Pancreas (tissue), 10 donors: ENCODE data around the gene TJP2. TPM values are rescaled to one million over a fixed set of nuclear protein-coding genes. Genes with fewer than 3 reads are reported as not detected.
A peak's percentile ranks its signal among the peaks of the same experiment; 100 is the strongest.

Experiments
- ATAC-seq, 4 donors: fragments of 200-7000 bp; cut with Tn5 transposase; one replicate each; pipeline versions ENCODE4 v1.8.0 to v1.9.1; 2020; ENCODE audit warnings: mild to moderate bottlenecking in 4 of 4, moderate library complexity in 4 of 4
- DNase-seq, 6 donors: peaks; one replicate each; pipeline ENCODE4 v3.0.0-alpha.2; 2020
- FAIRE-seq: peaks from 2 replicates; lab custom pipeline; 2012; peaks lifted over from hg19 to GRCh38; lab: Jason Lieb, UNC
- H3K27ac ChIP-seq, 4 donors: fragments of 200-600 bp; sonication (generic); 1 replicate in 3 of 4; 2 replicates in 1 of 4; pipeline versions ENCODE4 v1.5.0 to v1.8.0; 2020
- H3K27me3 ChIP-seq, 4 donors: fragments of 200-600 bp; one replicate each; pipeline ENCODE4 v1.8.0; 2021
- H3K36me3 ChIP-seq, 3 donors: fragments of 200-600 bp; sonication (generic) in 1 of 3; one replicate each; pipeline versions ENCODE4 v1.5.0 to v1.8.0; 2020 to 2021
- H3K4me1 ChIP-seq, 3 donors: fragments of 200-600 bp; one replicate each; pipeline ENCODE4 v1.8.0; 2021
- H3K4me3 ChIP-seq, 4 donors: fragments of 200-600 bp; sonication (generic) in 2 of 4; one replicate each; pipeline versions ENCODE4 v1.5.0 to v1.8.0; 2020 to 2021
- H3K9me3 ChIP-seq, 4 donors: fragments of 200-600 bp; one replicate each; pipeline ENCODE4 v1.8.0; 2021
- CTCF ChIP-seq, 4 donors: fragments of 200-600 bp; sonication (generic) in 3 of 4; IDR thresholded peaks; one replicate each; pipeline versions ENCODE4 v1.5.0 to v1.8.0; 2021; ENCODE audit warnings: antibody characterized with exemption in 4 of 4
- WGBS, 2 donors: extraction: QIAGEN DNeasy Blood & Tissue Kit; methylation state at CpG; one replicate each; pipeline ENCODE4 v1.1.7; 2013; 5-methylcytosine and 5-hydroxymethylcytosine counted together
- intact Hi-C, 3 donors: fragments of 100-400 bp; cut with DNase I; formaldehyde crosslinking; loops; one replicate each; pipeline versions ENCODE4 v1.11.1 to v1.14.2; 2022
- polyA plus RNA-seq, 2 donors: library from polyadenylated mRNA; stranded (reverse); fragments of 200-250 nt; gene quantifications; one replicate each; pipeline ENCODE4 v1.2.3, GENCODE V29; 2013
- total RNA-seq, 6 donors: library from RNA; stranded (reverse); fragmentation: NEBNext Ultra II Directional in 4 of 6; extraction: Animal tissue kit (Norgen Biotek cat#: 25700) in 4 of 6; gene quantifications; one replicate each; pipeline versions ENCODE4 v1.2.1 to v1.2.4, GENCODE V29; 2021 to 2023
- donor health status: healthy with polysubstance abuse.
- donor health status: DM: no; HTN: no; CAD: no; lungs with moderate emphysema.
- donor health status: DM: no; HTN: no; CAD: no.
- donor health status: control.
- donor health status: control.
- donor health status: Bipolar disorder and iron deficiency.
- donor health status: DM: yes; HTN: yes; CAD: no.
- donor health status: DM: no; HTN: no; CAD: no.
- donor health status: DM: no; HTN: no; CAD: no.
- donor health status: DM: yes; HTN: yes; CAD: no.

Gene TJP2
- total RNA-seq (10 to 100 TPM; 29.1 to 70.3 (median 33.4) TPM), polyA plus RNA-seq (10 to 100 TPM; 24.1 to 29.8 TPM)

GRCh38 chr9:69173891-69174615 lies at the start of gene TJP2:
TSS of gene TJP2 (plus strand) at chr9:69174277. CDS start at chr9:69174373, 96 bp downstream.
- Histone ChIP-seq H3K4me1 (peaks cover 8 to 26% (median 13%) of the 10 kb centered on the region in 3 donors), H3K27ac (peak within 1 kb of the TSS in 2 of 4 donors; percentile 51 to 60), H3K27me3 (no peaks in the 10 kb centered on the region), H3K4me3 (peak within 1 kb of the TSS; percentile 37 to 57 (median 44)), H3K36me3 (no peaks in the 10 kb centered on the region), H3K9me3 (no peaks in the 10 kb centered on the region)
- WGBS, 2 donors: 0 to 8% methylated on average over 72 to 93 of the region's 93 CpGs
- ATAC-seq (peak; percentile 61 to 84 (median 73)), DNase-seq (peak; percentile 26 to 87 (median 63)), FAIRE-seq (no peak)
- intact Hi-C loops: no loop called here
- no peak for TF ChIP-seq CTCF (IDR thresholded peaks at IDR 0.05)

- Histone ChIP-seq H3K36me3 (no peaks in the 10 kb centered on the region), H3K27ac (peak overlapping the region in 1 of 4 donors; percentile 39), H3K27me3 (no peaks in the 10 kb centered on the region), H3K9me3 (no peaks in the 10 kb centered on the region), H3K4me3 (no peak overlapping the region), H3K4me1 (peaks cover 5 to 13% (median 6%) of the 10 kb centered on the region in 3 donors)
- DNase-seq (no peak), ATAC-seq (peak; percentile 25 to 68 (median 46)), FAIRE-seq (no peak)
- intact Hi-C loops: loop anchor here in 1 of 3 donors (10.0 kb wide), 1 partner anchor 76 kb away; no protein-coding TSS in a partner anchor
- TF ChIP-seq CTCF (IDR thresholded peaks at IDR 0.05): no peak
- WGBS, 2 donors: 59 to 65% methylated on average over 16 of the region's 16 CpGs
Observed at GRCh38 chr9:69130456-69131441, 43.3 kb upstream of the TJP2 start.

GRCh38 chr9:69131682-69132081 lies 42.4 kb upstream of the TJP2 start:
- FAIRE-seq (no peak), ATAC-seq (peak; percentile 64 to 78 (median 76)), DNase-seq (no peak)
- no peaks in the 10 kb centered on the region for H3K36me3 ChIP-seq
- peaks cover 5 to 13% (median 6%) of the 10 kb centered on the region in 3 donors for H3K4me1 ChIP-seq
- intact Hi-C loops: loop anchor here in 1 of 3 donors (10.0 kb wide), 1 partner anchor 77 kb away; no protein-coding TSS in a partner anchor
- no peak for TF ChIP-seq CTCF (IDR thresholded peaks at IDR 0.05)
- H3K4me3 ChIP-seq: no peak overlapping the region
- no peaks in the 10 kb centered on the region for H3K9me3 ChIP-seq
- no peaks in the 10 kb centered on the region for H3K27me3 ChIP-seq
- peak overlapping the region in 1 of 4 donors; percentile 39 for H3K27ac ChIP-seq
- WGBS, 2 donors: 37 to 50% methylated on average over 1 of the region's 1 CpG

GRCh38 chr9:69132361-69132760 lies 41.7 kb upstream of the TJP2 start:
- 70 to 74% methylated on average over 4 of the region's 4 CpGs for WGBS, 2 donors
- no peak for TF ChIP-seq CTCF (IDR thresholded peaks at IDR 0.05)
- intact Hi-C loops: loop anchor here in 1 of 3 donors (10.0 kb wide), 1 partner anchor 78 kb away; no protein-coding TSS in a partner anchor

More at GRCh38 chr9:69132361-69132760, 41.7 kb upstream of the TJP2 start:
- no peak for ATAC-seq
- Histone ChIP-seq H3K9me3 (no peaks in the 10 kb centered on the region), H3K27me3 (no peaks in the 10 kb centered on the region), H3K36me3 (no peaks in the 10 kb centered on the region), H3K4me1 (peaks cover 5 to 13% (median 6%) of the 10 kb centered on the region in 3 donors), H3K4me3 (no peak overlapping the region), H3K27ac (no peak overlapping the region)
- FAIRE-seq: no peak
- no peak for DNase-seq
